ENCODE measurements around the gene PIAS1. TPM values are rescaled to one million over a fixed set of nuclear protein-coding genes. Genes with fewer than 3 reads are reported as not detected.
A peak's percentile ranks its signal among the peaks of the same experiment; 100 is the strongest.
"Not testable (repeated sequence)": the region's sequence is repeated elsewhere in the genome, so short reads cannot be mapped to it uniquely, and the experiment has no call there.

Gene PIAS1
- total RNA-seq, 1 donor from 2014 or later: 71.1 TPM

GRCh38 chr15:68231102-68231818 lies 177.1 kb downstream of the PIAS1 start:
- H3K4me1 Mint-ChIP-seq: peaks cover 39% of the 10 kb centered on the region
- TF ChIP-seq CTCF (IDR thresholded peaks at IDR 0.05; ENCODE audit: unreplicated experiment): no peak
- peaks cover 1% of the 10 kb centered on the region for H3K9me3 Mint-ChIP-seq
- no peak for DNase-seq (ENCODE audit: low spot score in 2 of 2, unreplicated experiment in 2 of 2)
- H3K27ac Mint-ChIP-seq: no peak overlapping the region
- no peaks in the 10 kb centered on the region for H3K27me3 Mint-ChIP-seq (ENCODE audit: low read depth)
- H3K36me3 Mint-ChIP-seq: no peaks in the 10 kb centered on the region
- H3K4me3 Mint-ChIP-seq: peak overlapping the region; percentile 36

- no peak overlapping the region for H3K4me3 Mint-ChIP-seq
- no peak for DNase-seq (ENCODE audit: low spot score in 2 of 2, unreplicated experiment in 2 of 2)
- H3K9me3 Mint-ChIP-seq: peaks cover 6% of the 10 kb centered on the region
- no peak for TF ChIP-seq CTCF (IDR thresholded peaks at IDR 0.05; ENCODE audit: unreplicated experiment)
- H3K27me3 Mint-ChIP-seq (ENCODE audit: low read depth): no peaks in the 10 kb centered on the region
- H3K27ac Mint-ChIP-seq: no peak overlapping the region
- peaks cover 1% of the 10 kb centered on the region for H3K36me3 Mint-ChIP-seq
- H3K4me1 Mint-ChIP-seq: peaks cover 37% of the 10 kb centered on the region
Measured at GRCh38 chr15:68232449-68232848, 178.3 kb downstream of the PIAS1 start.

- H3K36me3 Mint-ChIP-seq: peaks cover 3% of the 10 kb centered on the region
- H3K27ac Mint-ChIP-seq: no peak overlapping the region
- TF ChIP-seq CTCF (IDR thresholded peaks at IDR 0.05; ENCODE audit: unreplicated experiment): no peak
- H3K27me3 Mint-ChIP-seq (ENCODE audit: low read depth): no peaks in the 10 kb centered on the region
- peaks cover 32% of the 10 kb centered on the region for H3K4me1 Mint-ChIP-seq
- no peak for DNase-seq (ENCODE audit: low spot score in 2 of 2, unreplicated experiment in 2 of 2)
- H3K9me3 Mint-ChIP-seq: peaks cover 9% of the 10 kb centered on the region
- H3K4me3 Mint-ChIP-seq: no peak overlapping the region
Measured at GRCh38 chr15:68232937-68233336, 178.8 kb downstream of the PIAS1 start.

- Mint-ChIP-seq H3K9me3 (peaks cover 17% of the 10 kb centered on the region), H3K27me3 (ENCODE audit: low read depth) (no peaks in the 10 kb centered on the region), H3K4me1 (peaks cover 23% of the 10 kb centered on the region), H3K4me3 (peak overlapping the region; percentile 4), H3K27ac (peak overlapping the region; percentile 18), H3K36me3 (peaks cover 7% of the 10 kb centered on the region)
- no peak for TF ChIP-seq CTCF (IDR thresholded peaks at IDR 0.05; ENCODE audit: unreplicated experiment)
- DNase-seq (ENCODE audit: low spot score in 2 of 2, unreplicated experiment in 2 of 2): no peak
Measured at GRCh38 chr15:68234060-68234459, 179.9 kb downstream of the PIAS1 start.

- H3K4me3 Mint-ChIP-seq; H3K27ac Mint-ChIP-seq; H3K27me3 Mint-ChIP-seq (ENCODE audit: low read depth); DNase-seq (ENCODE audit: low spot score in 2 of 2, unreplicated experiment in 2 of 2); H3K36me3 Mint-ChIP-seq: not testable (repeated sequence)
- peaks cover 23% of the 10 kb centered on the region for H3K4me1 Mint-ChIP-seq
- peaks cover 19% of the 10 kb centered on the region for H3K9me3 Mint-ChIP-seq
Measured at GRCh38 chr15:68234520-68234919, 180.4 kb downstream of the PIAS1 start.

GRCh38 chr15:68235022-68235421 lies 180.9 kb downstream of the PIAS1 start:
- Mint-ChIP-seq H3K9me3 (peaks cover 19% of the 10 kb centered on the region), H3K27me3 (ENCODE audit: low read depth) (no peaks in the 10 kb centered on the region), H3K4me1 (peaks cover 20% of the 10 kb centered on the region), H3K36me3 (peaks cover 7% of the 10 kb centered on the region), H3K27ac (no peak overlapping the region), H3K4me3 (no peak overlapping the region)
- TF ChIP-seq CTCF (IDR thresholded peaks at IDR 0.05; ENCODE audit: unreplicated experiment): no peak
- no peak for DNase-seq (ENCODE audit: low spot score in 2 of 2, unreplicated experiment in 2 of 2)

All from mesothelial cell of epicardium (in vitro differentiated cells).